BJ (cell line): ENCODE measurements around the gene MAU2. TPM values are rescaled to one million over a fixed set of nuclear protein-coding genes. Genes with fewer than 3 reads are reported as not detected.

Experiments
- CTCF ChIA-PET: fragments of 350-600 bp; formaldehyde crosslinking; extraction: SDS; loops from one replicate; lab custom pipeline; 2021; ENCODE audit warnings: antibody characterized with exemption, inconsistent platforms; lab: Yijun Ruan, JAX
- POLR2A ChIA-PET: fragments of 300-600 bp; sonication (Branson Sonifier 250); formaldehyde crosslinking; extraction: SDS; loops from one replicate; lab custom pipeline; 2021; ENCODE audit warnings: antibody characterized with exemption; lab: Charles Lee
- DNase-seq: peaks from one replicate; pipeline ENCODE4 v3.0.0-alpha.2; 2011; ENCODE audit warnings: low read depth
- H3K27me3 ChIP-seq: 2 replicates; pipeline ENCODE4 v1.6.0; 2011; ENCODE audit warnings: low read length; ENCODE audit not compliant: control insufficient read depth, insufficient read depth
- H3K36me3 ChIP-seq: 2 replicates; pipeline ENCODE4 v1.5.1; 2011; ENCODE audit warnings: low read length; ENCODE audit not compliant: control insufficient read depth, insufficient read depth
- H3K4me3 ChIP-seq: 2 replicates; pipeline ENCODE4 v1.5.1; 2011; ENCODE audit warnings: low read depth, mild to moderate bottlenecking, control low read depth, low read length
- CTCF ChIP-seq: IDR thresholded peaks from 2 replicates; pipeline ENCODE4 v1.5.1; 2011; ENCODE audit warnings: low read depth, mild to moderate bottlenecking, control low read depth, inconsistent platforms, low read length, moderate library complexity; ENCODE audit not compliant: insufficient read depth
- polyA minus RNA-seq: library from RNA; depleted of rRNA, polyadenylated mRNA; stranded (reverse); fragments of >200 nt; gene quantifications from 2 replicates; pipeline ENCODE4 v1.2.3, GENCODE V29; 2011; rRNA and poly(A)+ RNA removed
- polyA plus RNA-seq: library from polyadenylated mRNA; depleted of rRNA; stranded (reverse); fragments of >200 nt; gene quantifications from 2 replicates; pipeline ENCODE4 v1.2.3, GENCODE V29; 2011; rRNA removed

MAU2 gene
- 16.0 and 25.9 TPM in 2 replicates for polyA plus RNA-seq
- 57.4 and 70.1 TPM in 2 replicates for polyA minus RNA-seq

DNA sequence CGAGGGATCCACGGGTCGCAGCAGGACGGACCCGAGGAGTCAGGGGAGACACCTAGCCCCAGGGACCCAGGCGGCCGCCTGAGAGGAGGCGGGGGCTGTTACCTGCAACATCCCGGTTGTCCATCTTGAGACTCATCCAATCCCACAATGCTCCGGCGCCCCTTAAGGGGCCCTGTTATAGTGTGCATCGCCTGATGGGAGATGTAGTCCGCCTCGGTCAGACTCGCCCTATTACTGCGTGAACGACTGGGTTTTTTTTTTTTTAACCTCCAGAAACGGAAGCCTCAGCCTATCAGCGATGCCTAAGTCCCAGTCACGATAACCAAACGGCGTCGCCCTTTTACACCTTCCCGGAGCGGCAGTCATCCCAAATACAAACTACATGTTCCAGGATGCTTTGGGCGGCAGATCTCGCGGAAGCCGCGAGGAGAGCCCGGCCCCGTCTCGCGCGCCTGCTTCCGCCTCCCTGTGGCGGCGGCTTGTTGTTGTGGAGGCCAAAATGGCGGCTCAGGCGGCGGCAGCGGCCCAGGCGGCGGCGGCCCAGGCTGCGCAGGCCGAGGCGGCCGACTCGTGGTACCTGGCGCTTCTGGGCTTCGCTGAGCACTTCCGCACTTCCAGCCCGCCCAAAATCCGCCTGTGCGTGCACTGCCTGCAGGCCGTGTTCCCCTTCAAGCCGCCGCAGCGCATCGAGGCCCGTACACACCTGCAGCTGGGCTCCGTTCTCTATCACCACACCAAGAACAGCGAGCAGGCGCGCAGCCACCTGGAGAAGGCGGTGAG, at the start of gene MAU2, which contains the start of gene SUGP1:
TSS of gene MAU2 (plus strand) at position 469 of the 780 bp plus-strand sequence. CDS start at position 500, 31 bp downstream.
TSS of gene SUGP1 (minus strand) at position 149 of the 780 bp plus-strand sequence. CDS start at position 136, 13 bp downstream.
- DNase-seq = peak; percentile 55
- CTCF ChIA-PET = interaction anchor here (1.7 kb wide), 1 partner anchor 10 kb away, joined by 3 read pairs; no protein-coding TSS in a partner anchor
- Histone ChIP-seq H3K36me3 (peaks cover 12% of the 10 kb centered on the region), H3K27me3 (no peaks in the 10 kb centered on the region), H3K4me3 (peak within 1 kb of the TSS; percentile 92)
- peak; percentile 44 for TF ChIP-seq CTCF
- POLR2A ChIA-PET = no interaction called here

GRCh38 chr19:19271828-19272599, 48.6 kb upstream of the MAU2 start:
- Histone ChIP-seq H3K4me3 (no peak overlapping the region; the same call in 1 of the 2 replicates), H3K27me3 (no peaks in the 10 kb centered on the region), H3K36me3 (peaks cover 4% of the 10 kb centered on the region; the same call in 1 of the 2 replicates)
- no peak for DNase-seq
- no peak for TF ChIP-seq CTCF
- CTCF ChIA-PET = no interaction called here
- POLR2A ChIA-PET = no interaction called here

DNA sequence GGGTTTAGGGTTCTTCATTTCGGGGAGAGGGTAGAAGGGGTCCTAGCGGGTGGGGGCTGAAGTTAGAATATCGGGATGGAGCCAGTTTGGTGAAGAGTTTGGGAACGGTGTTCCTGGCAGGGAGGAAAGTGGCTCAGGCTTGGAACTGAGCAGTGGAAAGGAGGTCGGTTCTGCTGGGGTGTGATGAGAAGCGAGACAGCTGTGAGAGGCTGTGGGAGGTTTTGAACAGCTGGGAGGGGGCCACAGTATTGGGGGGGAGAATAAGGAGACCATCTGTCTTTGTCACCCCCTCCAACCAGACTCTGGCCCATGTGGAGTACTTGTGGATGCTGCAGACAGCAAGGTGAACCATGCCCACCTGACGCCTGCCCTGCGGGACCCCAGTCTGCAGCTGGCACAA, 46.5 kb upstream of the MAU2 start:
- POLR2A ChIA-PET = no interaction called here
- no peak for TF ChIP-seq CTCF
- Histone ChIP-seq H3K36me3 (peaks cover 12% of the 10 kb centered on the region), H3K27me3 (no peaks in the 10 kb centered on the region), H3K4me3 (no peak overlapping the region)
- DNase-seq = no peak
- CTCF ChIA-PET = no interaction called here

GRCh38 chr19:19274716-19275565, 45.7 kb upstream of the MAU2 start:
- no peak for TF ChIP-seq CTCF
- ChIA-PET CTCF (no interaction called here), POLR2A (no interaction called here)
- no peak overlapping the region for H3K4me3 ChIP-seq
- no peak for DNase-seq
- H3K36me3 ChIP-seq = peaks cover 17% of the 10 kb centered on the region
- H3K27me3 ChIP-seq = no peaks in the 10 kb centered on the region
